HG02642 (cell line): ENCODE data around the gene ELAVL1.
"Not testable (repeated sequence)": the region's sequence is repeated elsewhere in the genome, so short reads cannot be mapped to it uniquely, and the experiment has no call there.

Source experiments
- ATAC-seq: cut with Tn5 transposase; IDR thresholded peaks from one replicate; pipeline ENCODE4 v1.9.1; 2021; ENCODE audit warnings: mild to moderate bottlenecking; ENCODE audit not compliant: unreplicated experiment, poor library complexity

Gene ELAVL1

GRCh38 chr19:7943444-7944176 lies 61.8 kb downstream of the ELAVL1 start, which contains the start of gene TIMM44:
Gene TIMM44 (minus strand): TSS chr19:7943666. CDS start chr19:7943651, 15 bp downstream.
- peak; percentile 96 for ATAC-seq

GRCh38 chr19:7942981-7943443 lies 62.4 kb downstream of the ELAVL1 start:
- peak; percentile 19 for ATAC-seq

GRCh38 chr19:7941895-7942596 lies 63.4 kb downstream of the ELAVL1 start:
- no peak for ATAC-seq

- ATAC-seq: no peak
These were observed 64.6 kb downstream of the ELAVL1 start for GRCh38 chr19:7940841-7941240.

- ATAC-seq: no peak
These were observed 70.7 kb downstream of the ELAVL1 start for GRCh38 chr19:7934766-7935165.

GRCh38 chr19:7933828-7934725 lies 71.4 kb downstream of the ELAVL1 start:
- ATAC-seq: no peak

- ATAC-seq: no peak
These were observed 72.0 kb downstream of the ELAVL1 start for GRCh38 chr19:7933411-7933810.

- no peak for ATAC-seq
These were observed 72.5 kb downstream of the ELAVL1 start for GRCh38 chr19:7932930-7933300.

GRCh38 chr19:7932276-7932929 lies 73.0 kb downstream of the ELAVL1 start:
- ATAC-seq: no peak

- ATAC-seq: no peak
These were observed 74.0 kb downstream of the ELAVL1 start for GRCh38 chr19:7931221-7932061.

- ATAC-seq: no peak
These were observed 74.7 kb downstream of the ELAVL1 start for GRCh38 chr19:7930765-7931164.

GRCh38 chr19:7930030-7930429 lies 75.4 kb downstream of the ELAVL1 start:
- ATAC-seq: not testable (repeated sequence)

GRCh38 chr19:7928741-7929701 lies 76.4 kb downstream of the ELAVL1 start:
- ATAC-seq: no peak

GRCh38 chr19:7928334-7928706 lies 77.1 kb downstream of the ELAVL1 start:
- ATAC-seq: no peak

GRCh38 chr19:7927605-7928333 lies 77.7 kb downstream of the ELAVL1 start:
- ATAC-seq: no peak

GRCh38 chr19:7926727-7927604 lies 78.5 kb downstream of the ELAVL1 start:
- no peak for ATAC-seq
